Measurements from ENCODE around the gene AFTPH.

AFTPH gene

GRCh38 chr2:64491426-64491825, 32.7 kb upstream of the AFTPH start:
- Histone ChIP-seq H3K4me3 (ENCODE audit: low read depth, low read length) (no peak overlapping the region), H3K36me3 (ENCODE audit: control insufficient read depth in 2 of 2, insufficient read depth in 1 of 2, low read length in 2 of 2) (no peaks in the 10 kb centered on the region), H3K4me1 (ENCODE audit: control insufficient read depth, insufficient read depth, low read length) (no peaks in the 10 kb centered on the region), H3K9me3 (ENCODE audit: control insufficient read depth, insufficient read depth, low read depth, low read length) (no peaks in the 10 kb centered on the region), H3K27ac (ENCODE audit: extremely low read depth, low read depth, low read length) (no peak overlapping the region)
- ChIA-PET POLR2A (no interaction called here), CTCF (interaction anchor here (0.7 to 5.9 kb wide), 3 partner anchors 13 to 162 kb away, joined by 4 to 155 read pairs (median 4); no protein-coding TSS in a partner anchor)
- TF ChIP-seq ZNF621 (tag by site-specific recombination; IDR thresholded peaks at IDR 0.05) (no peak), ZNF514 (tag by site-specific recombination; IDR thresholded peaks at IDR 0.05) (no peak), ZFP37 (tag by site-specific recombination; IDR thresholded peaks at IDR 0.05) (no peak), ZNF529 (tag by site-specific recombination; IDR thresholded peaks at IDR 0.05; ENCODE audit: insufficient replicate concordance) (no peak), ZNF629 (tag by site-specific recombination; IDR thresholded peaks at IDR 0.05) (no peak), ZNF138 (tag by site-specific recombination; IDR thresholded peaks at IDR 0.05; ENCODE audit: borderline replicate concordance) (no peak), ZNF18 (tag by site-specific recombination; IDR thresholded peaks at IDR 0.05) (no peak), ZNF639 (tag by site-specific recombination; IDR thresholded peaks at IDR 0.05) (no peak), OVOL3 (tag by site-specific recombination; IDR thresholded peaks at IDR 0.05) (no peak), ZNF658 (tag by site-specific recombination; IDR thresholded peaks at IDR 0.05) (no peak), ZBTB20 (tag by site-specific recombination; IDR thresholded peaks at IDR 0.05) (no peak), SP7 (tag by site-specific recombination; IDR thresholded peaks at IDR 0.05) (no peak), ZNF121 (tag by site-specific recombination; IDR thresholded peaks at IDR 0.05) (no peak), ZNF133 (tag by site-specific recombination; IDR thresholded peaks at IDR 0.05) (no peak)
- TF ChIP-seq, protein P1, sequence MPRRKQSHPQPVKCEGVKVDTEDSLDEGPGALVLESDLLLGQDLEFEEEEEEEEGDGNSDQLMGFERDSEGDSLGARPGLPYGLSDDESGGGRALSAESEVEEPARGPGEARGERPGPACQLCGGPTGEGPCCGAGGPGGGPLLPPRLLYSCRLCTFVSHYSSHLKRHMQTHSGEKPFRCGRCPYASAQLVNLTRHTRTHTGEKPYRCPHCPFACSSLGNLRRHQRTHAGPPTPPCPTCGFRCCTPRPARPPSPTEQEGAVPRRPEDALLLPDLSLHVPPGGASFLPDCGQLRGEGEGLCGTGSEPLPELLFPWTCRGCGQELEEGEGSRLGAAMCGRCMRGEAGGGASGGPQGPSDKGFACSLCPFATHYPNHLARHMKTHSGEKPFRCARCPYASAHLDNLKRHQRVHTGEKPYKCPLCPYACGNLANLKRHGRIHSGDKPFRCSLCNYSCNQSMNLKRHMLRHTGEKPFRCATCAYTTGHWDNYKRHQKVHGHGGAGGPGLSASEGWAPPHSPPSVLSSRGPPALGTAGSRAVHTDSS (tag by site-specific recombination; IDR thresholded peaks at IDR 0.05), result no peak
- TF ChIP-seq, protein P2, sequence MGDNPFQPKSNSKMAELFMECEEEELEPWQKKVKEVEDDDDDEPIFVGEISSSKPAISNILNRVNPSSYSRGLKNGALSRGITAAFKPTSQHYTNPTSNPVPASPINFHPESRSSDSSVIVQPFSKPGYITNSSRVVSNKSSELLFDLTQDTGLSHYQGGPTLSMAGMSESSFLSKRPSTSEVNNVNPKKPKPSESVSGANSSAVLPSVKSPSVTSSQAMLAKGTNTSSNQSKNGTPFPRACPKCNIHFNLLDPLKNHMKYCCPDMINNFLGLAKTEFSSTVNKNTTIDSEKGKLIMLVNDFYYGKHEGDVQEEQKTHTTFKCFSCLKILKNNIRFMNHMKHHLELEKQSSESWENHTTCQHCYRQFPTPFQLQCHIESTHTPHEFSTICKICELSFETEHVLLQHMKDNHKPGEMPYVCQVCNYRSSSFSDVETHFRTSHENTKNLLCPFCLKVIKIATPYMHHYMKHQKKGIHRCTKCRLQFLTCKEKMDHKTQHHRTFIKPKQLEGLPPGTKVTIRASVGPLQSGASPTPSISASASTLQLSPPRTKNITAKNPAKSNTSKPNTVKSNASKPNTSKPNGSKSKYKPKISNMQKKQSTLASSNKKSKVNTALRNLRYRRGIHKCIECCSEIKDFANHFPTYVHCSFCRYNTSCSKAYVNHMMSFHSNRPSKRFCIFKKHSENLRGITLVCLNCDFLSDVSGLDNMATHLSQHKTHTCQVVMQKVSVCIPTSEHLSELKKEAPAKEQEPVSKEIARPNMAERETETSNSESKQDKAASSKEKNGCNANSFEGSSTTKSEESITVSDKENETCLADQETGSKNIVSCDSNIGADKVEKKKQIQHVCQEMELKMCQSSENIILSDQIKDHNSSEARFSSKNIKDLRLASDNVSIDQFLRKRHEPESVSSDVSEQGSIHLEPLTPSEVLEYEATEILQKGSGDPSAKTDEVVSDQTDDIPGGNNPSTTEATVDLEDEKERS (tag by site-specific recombination; IDR thresholded peaks at IDR 0.05), result no peak
- TF ChIP-seq, protein P3, sequence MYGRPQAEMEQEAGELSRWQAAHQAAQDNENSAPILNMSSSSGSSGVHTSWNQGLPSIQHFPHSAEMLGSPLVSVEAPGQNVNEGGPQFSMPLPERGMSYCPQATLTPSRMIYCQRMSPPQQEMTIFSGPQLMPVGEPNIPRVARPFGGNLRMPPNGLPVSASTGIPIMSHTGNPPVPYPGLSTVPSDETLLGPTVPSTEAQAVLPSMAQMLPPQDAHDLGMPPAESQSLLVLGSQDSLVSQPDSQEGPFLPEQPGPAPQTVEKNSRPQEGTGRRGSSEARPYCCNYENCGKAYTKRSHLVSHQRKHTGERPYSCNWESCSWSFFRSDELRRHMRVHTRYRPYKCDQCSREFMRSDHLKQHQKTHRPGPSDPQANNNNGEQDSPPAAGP (tag by site-specific recombination; IDR thresholded peaks at IDR 0.05), result no peak

GRCh38 chr2:64492272-64492671, 31.9 kb upstream of the AFTPH start:
- no peaks in the 10 kb centered on the region for H3K9me3 ChIP-seq (ENCODE audit: control insufficient read depth, insufficient read depth, low read depth, low read length)
- H3K36me3 ChIP-seq (ENCODE audit: control insufficient read depth in 2 of 2, insufficient read depth in 1 of 2, low read length in 2 of 2), result no peaks in the 10 kb centered on the region
- no peak overlapping the region for H3K27ac ChIP-seq (ENCODE audit: extremely low read depth, low read depth, low read length)
- POLR2A ChIA-PET, result no interaction called here
- no peaks in the 10 kb centered on the region for H3K4me1 ChIP-seq (ENCODE audit: control insufficient read depth, insufficient read depth, low read length)
- CTCF ChIA-PET, result interaction anchor here (5.9 kb wide), 1 partner anchor 162 kb away, joined by 155 read pairs; no protein-coding TSS in a partner anchor
- no peak overlapping the region for H3K4me3 ChIP-seq (ENCODE audit: low read depth, low read length)
- no peak for TF ChIP-seq ZNF155 (tag by site-specific recombination; IDR thresholded peaks at IDR 0.05)
- TF ChIP-seq, protein P4, sequence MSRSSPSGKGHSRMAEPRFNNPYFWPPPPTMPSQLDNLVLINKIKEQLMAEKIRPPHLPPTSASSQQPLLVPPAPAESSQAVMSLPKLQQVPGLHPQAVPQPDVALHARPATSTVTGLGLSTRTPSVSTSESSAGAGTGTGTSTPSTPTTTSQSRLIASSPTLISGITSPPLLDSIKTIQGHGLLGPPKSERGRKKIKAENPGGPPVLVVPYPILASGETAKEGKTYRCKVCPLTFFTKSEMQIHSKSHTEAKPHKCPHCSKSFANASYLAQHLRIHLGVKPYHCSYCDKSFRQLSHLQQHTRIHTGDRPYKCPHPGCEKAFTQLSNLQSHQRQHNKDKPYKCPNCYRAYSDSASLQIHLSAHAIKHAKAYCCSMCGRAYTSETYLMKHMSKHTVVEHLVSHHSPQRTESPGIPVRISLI (tag by site-specific recombination; IDR thresholded peaks at IDR 0.05), result no peak
- TF ChIP-seq ZNF423 (tag by site-specific recombination; IDR thresholded peaks at IDR 0.05), result no peak
- no peak for TF ChIP-seq ZBTB7A (tag by site-specific recombination; IDR thresholded peaks at IDR 0.05; ENCODE audit: low read depth)
- TF ChIP-seq ZBTB21 (tag by site-specific recombination; IDR thresholded peaks at IDR 0.05), result no peak
- no peak for TF ChIP-seq ZNF664 (tag by site-specific recombination; IDR thresholded peaks at IDR 0.05)
- TF ChIP-seq ZFP37 (tag by site-specific recombination; IDR thresholded peaks at IDR 0.05), result no peak
- no peak for TF ChIP-seq ZNF600 (tag by site-specific recombination; IDR thresholded peaks at IDR 0.05)
- no peak for TF ChIP-seq ZNF510 (tag by site-specific recombination; IDR thresholded peaks at IDR 0.05; ENCODE audit: insufficient replicate concordance)
- no peak for TF ChIP-seq BCL11A (tag by site-specific recombination; IDR thresholded peaks at IDR 0.05; ENCODE audit: low read depth)
- TF ChIP-seq ZNF48 (tag by site-specific recombination; IDR thresholded peaks at IDR 0.05), result no peak
- no peak for TF ChIP-seq IKZF3 (tag by site-specific recombination; IDR thresholded peaks at IDR 0.05)
